SU-DHL-6 (cell line): ENCODE measurements around the gene GRID1.

ENCODE experiments used
- CTCF ChIP-seq: fragments of 200-600 bp; sonication (generic); IDR thresholded peaks from one replicate; pipeline ENCODE4 v1.5.1; 2017; ENCODE audit warnings: antibody characterized with exemption, mild to moderate bottlenecking, low read length, moderate library complexity; ENCODE audit not compliant: insufficient read depth, poor library complexity, severe bottlenecking
- EZH2phosphoT487 ChIP-seq: fragments of 200-600 bp; sonication (generic), shearing (Covaris generic); conservative IDR thresholded peaks from 2 replicates; pipeline ENCODE4 v1.6.1; 2018; ENCODE audit warnings: mild to moderate bottlenecking, antibody characterized with exemption, low read length, moderate library complexity, mixed read lengths

- no peak for TF ChIP-seq CTCF
- TF ChIP-seq EZH2phosphoT487: no peak
These were observed 507.6 kb downstream of the GRID1 start for GRCh38 chr10:85858776-85859515.
